Upper lobe of right lung (tissue), 1 donor: ENCODE results near the gene HCN3. TPM values are rescaled to one million over a fixed set of nuclear protein-coding genes. Genes with fewer than 3 reads are reported as not detected.
"Not testable (repeated sequence)": the region's sequence is repeated elsewhere in the genome, so short reads cannot be mapped to it uniquely, and the experiment has no call there.

Source experiments
- ATAC-seq: fragments of 200-7000 bp; cut with Tn5 transposase; one replicate; pipeline ENCODE4 v1.9.1; 2020; ENCODE audit warnings: mild to moderate bottlenecking, moderate library complexity
- DNase-seq: peaks from one replicate; pipeline ENCODE4 v3.0.0-alpha.2; 2020
- H3K27ac ChIP-seq: fragments of 200-600 bp; one replicate; pipeline ENCODE4 v1.8.0; 2022
- H3K27me3 ChIP-seq: fragments of 200-600 bp; one replicate; pipeline ENCODE4 v1.8.0; 2022; ENCODE audit warnings: mild to moderate bottlenecking
- H3K36me3 ChIP-seq: fragments of 200-600 bp; one replicate; pipeline ENCODE4 v1.8.0; 2022
- H3K4me1 ChIP-seq: fragments of 200-600 bp; one replicate; pipeline ENCODE4 v1.8.0; 2022
- H3K4me3 ChIP-seq: fragments of 200-600 bp; one replicate; pipeline ENCODE4 v1.8.0; 2022; ENCODE audit warnings: mild to moderate bottlenecking
- H3K9me3 ChIP-seq: fragments of 200-600 bp; one replicate; pipeline ENCODE4 v1.8.0; 2022
- CTCF ChIP-seq: fragments of 200-600 bp; IDR thresholded peaks from one replicate; pipeline ENCODE4 v1.8.0; 2022; ENCODE audit warnings: antibody characterized with exemption
- intact Hi-C: fragments of 100-400 bp; cut with DNase I; formaldehyde crosslinking; loops from one replicate; pipeline ENCODE4 v1.11.0; 2022
- total RNA-seq: library from RNA; stranded (reverse); fragmentation: NEBNext Ultra II Directional; extraction: Animal tissue kit (Norgen Biotek cat#: 25700); gene quantifications from one replicate; pipeline ENCODE4 v1.2.1, GENCODE V29; 2021
- donor health status: DM: no; HTN: yes; CAD: no; lungs with severe emphysema.

The HCN3 gene
- total RNA-seq, 1 donor from 2014 or later = 2.6 TPM

GRCh38 chr1:155285063-155285462, 7.8 kb downstream of the HCN3 start:
- Histone ChIP-seq H3K27ac (no peak overlapping the region), H3K4me1 (no peaks in the 10 kb centered on the region), H3K4me3 (no peak overlapping the region), H3K36me3 (no peaks in the 10 kb centered on the region), H3K9me3 (no peaks in the 10 kb centered on the region), H3K27me3 (no peaks in the 10 kb centered on the region)
- TF ChIP-seq CTCF = no peak
- intact Hi-C loops = no loop called here
- DNase-seq (no peak), ATAC-seq (no peak)

GRCh38 chr1:155285631-155286044, 8.4 kb downstream of the HCN3 start:
- no peak for ATAC-seq
- DNase-seq = no peak
- H3K4me1 ChIP-seq = no peaks in the 10 kb centered on the region
- no peak overlapping the region for H3K27ac ChIP-seq
- TF ChIP-seq CTCF = no peak
- no peak overlapping the region for H3K4me3 ChIP-seq
- no peaks in the 10 kb centered on the region for H3K9me3 ChIP-seq
- no peaks in the 10 kb centered on the region for H3K36me3 ChIP-seq
- intact Hi-C loops = no loop called here
- no peaks in the 10 kb centered on the region for H3K27me3 ChIP-seq

- intact Hi-C loops = no loop called here
- no peaks in the 10 kb centered on the region for H3K36me3 ChIP-seq
- no peak overlapping the region for H3K4me3 ChIP-seq
- no peaks in the 10 kb centered on the region for H3K9me3 ChIP-seq
- TF ChIP-seq CTCF = no peak
- H3K27me3 ChIP-seq = no peaks in the 10 kb centered on the region
- DNase-seq (no peak), ATAC-seq (no peak)
- no peak overlapping the region for H3K27ac ChIP-seq
- H3K4me1 ChIP-seq = no peaks in the 10 kb centered on the region
These were observed 9.3 kb downstream of the HCN3 start for GRCh38 chr1:155286544-155286943.

- Histone ChIP-seq H3K27me3 (no peaks in the 10 kb centered on the region), H3K9me3 (no peaks in the 10 kb centered on the region), H3K4me3 (no peak overlapping the region), H3K27ac (no peak overlapping the region), H3K4me1 (no peaks in the 10 kb centered on the region), H3K36me3 (no peaks in the 10 kb centered on the region)
- no peak for DNase-seq
- ATAC-seq = no peak
- no peak for TF ChIP-seq CTCF
- intact Hi-C loops = no loop called here
These were observed 10.8 kb downstream of the HCN3 start for GRCh38 chr1:155287987-155288543.

- intact Hi-C loops = not testable (repeated sequence)
These were observed 13.7 kb downstream of the HCN3 start for GRCh38 chr1:155291006-155291405.

GRCh38 chr1:155293086-155293749, 16.0 kb downstream of the HCN3 start:
- H3K27me3 ChIP-seq = peaks cover 34% of the 10 kb centered on the region
- no peak overlapping the region for H3K27ac ChIP-seq
- H3K4me1 ChIP-seq = no peaks in the 10 kb centered on the region
- H3K36me3 ChIP-seq = no peaks in the 10 kb centered on the region
- intact Hi-C loops = no loop called here
- TF ChIP-seq CTCF = no peak
- no peaks in the 10 kb centered on the region for H3K9me3 ChIP-seq
- no peak overlapping the region for H3K4me3 ChIP-seq
- ATAC-seq (no peak), DNase-seq (no peak)

More at GRCh38 chr1:155291006-155291405, 13.7 kb downstream of the HCN3 start:
- H3K36me3 ChIP-seq, H3K4me1 ChIP-seq, H3K9me3 ChIP-seq, H3K4me3 ChIP-seq, DNase-seq, ATAC-seq, H3K27ac ChIP-seq: not testable (repeated sequence)
- H3K27me3 ChIP-seq = peaks cover 22% of the 10 kb centered on the region
